Neural cell (in vitro differentiated cells): ENCODE results near the gene CNOT10. TPM values are rescaled to one million over a fixed set of nuclear protein-coding genes. Genes with fewer than 3 reads are reported as not detected.

ENCODE experiments used
- H2AFZ ChIP-seq: fragments of 200-600, 300-800 bp; sonication (generic), shearing (Covaris generic); 2 replicates; pipeline ENCODE4 v1.6.0; 2014; ENCODE audit warnings: low read depth, mild to moderate bottlenecking, antibody characterized with exemption, low read length, moderate library complexity
- H3F3A ChIP-seq: fragments of 200-600 bp; shearing (Covaris generic); 2 replicates; pipeline ENCODE4 v1.6.1; 2016; ENCODE audit warnings: mild to moderate bottlenecking, moderate library complexity, mixed read lengths, antibody characterized with exemption, low read length; ENCODE audit not compliant: insufficient read depth, poor library complexity, severe bottlenecking
- H3K27ac ChIP-seq: fragments of 200-600, 300-800 bp; sonication (generic), shearing (Covaris generic); 2 replicates; pipeline ENCODE4 v1.5.1; 2014; ENCODE audit warnings: mild to moderate bottlenecking, low read length, moderate library complexity
- H3K27me3 ChIP-seq: fragments of 300-800, 200-600 bp; sonication (generic), shearing (Covaris generic); 2 replicates; pipeline ENCODE4 v1.6.0; 2014; ENCODE audit warnings: mild to moderate bottlenecking, low read depth, low read length, moderate library complexity; ENCODE audit not compliant: insufficient read depth
- H3K36me3 ChIP-seq: fragments of 300-800, 200-600 bp; sonication (generic), shearing (Covaris generic); 2 replicates; pipeline ENCODE4 v1.5.1; 2014; ENCODE audit warnings: mild to moderate bottlenecking, antibody characterized with exemption, low read length, moderate library complexity; ENCODE audit not compliant: insufficient read depth
- H3K4me2 ChIP-seq: fragments of 300-800, 200-600 bp; sonication (generic), shearing (Covaris generic); 2 replicates; pipeline ENCODE4 v1.6.0; 2014; ENCODE audit warnings: mild to moderate bottlenecking, low read length
- H3K4me3 ChIP-seq: fragments of 300-800, 200-600 bp; sonication (generic), shearing (Covaris generic); 2 replicates; pipeline ENCODE4 v1.5.1; 2014; ENCODE audit warnings: mild to moderate bottlenecking, low read length, moderate library complexity
- H3K79me2 ChIP-seq: fragments of 200-600 bp; shearing (Covaris generic); replicated peaks from 2 replicates; pipeline ENCODE4 v1.6.0; 2014; ENCODE audit warnings: mild to moderate bottlenecking, low read length, moderate library complexity; ENCODE audit not compliant: insufficient read depth
- H3K9ac ChIP-seq: fragments of 300-800, 200-600 bp; sonication (generic), shearing (Covaris generic); 2 replicates; pipeline ENCODE4 v1.6.1; 2016; ENCODE audit warnings: mild to moderate bottlenecking, low read length, mixed read lengths
- H3K9me2 ChIP-seq: fragments of 200-600 bp; shearing (Covaris generic); 2 replicates; pipeline ENCODE4 v1.6.1; 2016; ENCODE audit warnings: mild to moderate bottlenecking, low read length, mixed read lengths; ENCODE audit not compliant: insufficient read depth
- H3K9me3 ChIP-seq: fragments of 200-600, 300-800 bp; sonication (generic), shearing (Covaris generic); 2 replicates; pipeline ENCODE4 v1.6.1; 2016; ENCODE audit warnings: mild to moderate bottlenecking, mixed run types, low read length, moderate library complexity, mixed read lengths
- H4K20me1 ChIP-seq: fragments of 200-600 bp; shearing (Covaris generic); 2 replicates; pipeline ENCODE4 v1.6.1; 2016; ENCODE audit warnings: mild to moderate bottlenecking, mixed run types; ENCODE audit not compliant: insufficient read depth
- CTCF ChIP-seq: fragments of 450-650 bp; IDR thresholded peaks from 2 replicates; pipeline ENCODE4 v1.5.1; 2014; ENCODE audit warnings: antibody characterized with exemption, mild to moderate bottlenecking, moderate library complexity; ENCODE audit not compliant: poor library complexity, severe bottlenecking
- EP300 ChIP-seq: fragments of 450-650 bp; conservative IDR thresholded peaks from 2 replicates; pipeline ENCODE4 v1.6.1; 2014; ENCODE audit warnings: antibody characterized with exemption, mild to moderate bottlenecking, moderate library complexity; ENCODE audit not compliant: poor library complexity, severe bottlenecking
- EZH2 ChIP-seq: fragments of 200-600, 300-800 bp; shearing (Covaris generic), sonication (generic); IDR thresholded peaks from 2 replicates; pipeline ENCODE4 v1.6.1; 2014; ENCODE audit warnings: antibody characterized with exemption, low read length, borderline replicate concordance, mild to moderate bottlenecking; ENCODE audit not compliant: insufficient read depth, poor library complexity, severe bottlenecking
- MXI1 ChIP-seq: fragments of 450-650 bp; conservative IDR thresholded peaks from 2 replicates; pipeline ENCODE4 v1.6.1; 2014; ENCODE audit warnings: antibody characterized with exemption, mild to moderate bottlenecking; ENCODE audit not compliant: poor library complexity, severe bottlenecking
- POLR2AphosphoS5 ChIP-seq: IDR thresholded peaks from 2 replicates; pipeline ENCODE4 v1.6.1; 2012
- RAD21 ChIP-seq: fragments of 450-650 bp; conservative IDR thresholded peaks from 2 replicates; pipeline ENCODE4 v1.6.1; 2014; ENCODE audit warnings: antibody characterized with exemption, mild to moderate bottlenecking, moderate library complexity
- REST ChIP-seq: IDR thresholded peaks from 2 replicates; pipeline ENCODE4 v1.6.1; 2012; ENCODE audit warnings: borderline replicate concordance
- SMC3 ChIP-seq: fragments of 450-650 bp; conservative IDR thresholded peaks from 2 replicates; pipeline ENCODE4 v1.6.1; 2014; ENCODE audit warnings: antibody characterized with exemption, mild to moderate bottlenecking, moderate library complexity; ENCODE audit not compliant: poor library complexity
- TAF1 ChIP-seq: IDR thresholded peaks from 2 replicates; pipeline ENCODE4 v1.6.1; 2012; ENCODE audit warnings: low read depth
- polyA plus RNA-seq: library from polyadenylated mRNA; depleted of rRNA; stranded (reverse); fragments of >200 nt; gene quantifications from 2 replicates; pipeline ENCODE4 v1.2.3, GENCODE V29; 2014

Gene CNOT10
- polyA plus RNA-seq, 1 donor from 2014 or later = 53.8 TPM

DNA sequence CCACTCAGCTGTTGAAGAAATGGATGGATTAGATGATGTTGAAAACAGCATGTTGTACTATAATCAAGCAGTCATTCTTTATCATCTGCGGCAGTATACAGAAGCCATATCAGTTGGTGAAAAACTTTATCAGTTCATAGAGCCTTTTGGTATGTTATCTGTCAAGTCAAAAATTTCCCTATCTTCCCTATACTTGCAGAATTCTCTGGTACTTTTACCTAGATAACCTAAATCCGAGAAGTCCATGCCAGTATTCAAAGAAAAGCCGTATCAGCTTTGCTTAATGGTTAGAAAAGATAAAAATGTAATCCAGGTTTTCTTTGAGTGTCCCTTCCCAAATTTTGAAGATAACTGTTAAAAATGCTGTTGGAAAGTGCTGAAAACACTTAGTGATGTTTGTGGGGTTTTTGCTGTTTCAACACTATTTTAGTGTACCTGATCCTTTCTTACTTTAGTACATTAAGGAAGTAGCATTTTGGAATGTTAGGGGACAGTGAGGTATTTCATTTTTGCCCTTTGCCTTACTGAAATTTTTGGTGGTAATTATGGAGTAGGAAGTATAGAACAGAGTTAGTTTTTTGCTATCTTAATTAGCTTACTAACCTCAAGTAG, 23.8 kb downstream of the CNOT10 start:
- peaks cover 8% of the 10 kb centered on the region for H3K36me3 ChIP-seq
- H3K9me3 ChIP-seq = no peaks in the 10 kb centered on the region
- TF ChIP-seq EP300 = no peak
- no peak for TF ChIP-seq TAF1
- no peak for TF ChIP-seq RAD21
- TF ChIP-seq CTCF = no peak
- H4K20me1 ChIP-seq = no peaks in the 10 kb centered on the region
- H3K27me3 ChIP-seq = no peaks in the 10 kb centered on the region
- H3K4me3 ChIP-seq = no peak overlapping the region
- no peak overlapping the region for H3K27ac ChIP-seq
- H3F3A ChIP-seq = no peaks in the 10 kb centered on the region
- no peaks in the 10 kb centered on the region for H3K9me2 ChIP-seq
- H3K79me2 ChIP-seq = no peaks in the 10 kb centered on the region
- no peak overlapping the region for H3K9ac ChIP-seq
- no peak overlapping the region for H3K4me2 ChIP-seq
- H2AFZ ChIP-seq = no peak overlapping the region

DNA sequence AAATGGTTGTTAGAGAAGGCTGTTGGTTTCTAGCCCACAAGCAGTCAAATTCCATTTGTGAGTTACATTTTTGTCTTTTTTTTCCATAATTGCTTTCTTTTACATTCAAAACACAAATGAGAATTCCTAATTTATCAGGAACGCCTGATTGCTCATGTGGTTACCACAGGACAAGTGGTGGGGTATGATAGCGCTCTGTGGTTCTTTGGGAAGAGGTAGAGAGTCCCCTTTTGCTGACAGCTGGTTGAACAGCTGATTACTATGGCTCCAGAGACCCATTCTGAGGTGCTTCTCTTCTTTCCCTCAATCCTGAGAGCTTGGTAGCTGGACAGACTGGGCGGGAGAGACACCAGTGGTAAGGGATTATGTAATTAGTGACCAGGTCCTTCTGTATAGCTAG, 24.4 kb downstream of the CNOT10 start:
- Histone ChIP-seq H3K79me2 (no peaks in the 10 kb centered on the region), H2AFZ (no peak overlapping the region), H3K9me3 (no peaks in the 10 kb centered on the region), H3K4me2 (no peak overlapping the region), H3K27ac (no peak overlapping the region), H3F3A (no peaks in the 10 kb centered on the region), H3K4me3 (no peak overlapping the region), H3K27me3 (no peaks in the 10 kb centered on the region), H3K9me2 (no peaks in the 10 kb centered on the region), H4K20me1 (no peaks in the 10 kb centered on the region), H3K9ac (no peak overlapping the region), H3K36me3 (peaks cover 8% of the 10 kb centered on the region)
- TF ChIP-seq EZH2 (no peak), CTCF (no peak)

- H2AFZ ChIP-seq = no peak overlapping the region
These were observed 27.6 kb downstream of the CNOT10 start for GRCh38 chr3:32712506-32713055.

More at GRCh38 chr3:32712506-32713055, 27.6 kb downstream of the CNOT10 start:
- Histone ChIP-seq H3K9me2 (no peaks in the 10 kb centered on the region), H4K20me1 (no peaks in the 10 kb centered on the region), H3K4me2 (no peak overlapping the region), H3F3A (no peaks in the 10 kb centered on the region), H3K79me2 (no peaks in the 10 kb centered on the region), H3K36me3 (peaks cover 8% of the 10 kb centered on the region), H3K27ac (no peak overlapping the region), H3K27me3 (no peaks in the 10 kb centered on the region), H3K9ac (no peak overlapping the region), H3K9me3 (no peaks in the 10 kb centered on the region), H3K4me3 (no peak overlapping the region)
- TF ChIP-seq RAD21 = no peak
- TF ChIP-seq TAF1 = no peak
- TF ChIP-seq CTCF = no peak
- no peak for TF ChIP-seq EZH2
- no peak for TF ChIP-seq REST
- TF ChIP-seq POLR2AphosphoS5 = no peak
- no peak for TF ChIP-seq EP300
- TF ChIP-seq MXI1 = no peak
- no peak for TF ChIP-seq SMC3
